Measurements from ENCODE around the gene DPP4.

DNA sequence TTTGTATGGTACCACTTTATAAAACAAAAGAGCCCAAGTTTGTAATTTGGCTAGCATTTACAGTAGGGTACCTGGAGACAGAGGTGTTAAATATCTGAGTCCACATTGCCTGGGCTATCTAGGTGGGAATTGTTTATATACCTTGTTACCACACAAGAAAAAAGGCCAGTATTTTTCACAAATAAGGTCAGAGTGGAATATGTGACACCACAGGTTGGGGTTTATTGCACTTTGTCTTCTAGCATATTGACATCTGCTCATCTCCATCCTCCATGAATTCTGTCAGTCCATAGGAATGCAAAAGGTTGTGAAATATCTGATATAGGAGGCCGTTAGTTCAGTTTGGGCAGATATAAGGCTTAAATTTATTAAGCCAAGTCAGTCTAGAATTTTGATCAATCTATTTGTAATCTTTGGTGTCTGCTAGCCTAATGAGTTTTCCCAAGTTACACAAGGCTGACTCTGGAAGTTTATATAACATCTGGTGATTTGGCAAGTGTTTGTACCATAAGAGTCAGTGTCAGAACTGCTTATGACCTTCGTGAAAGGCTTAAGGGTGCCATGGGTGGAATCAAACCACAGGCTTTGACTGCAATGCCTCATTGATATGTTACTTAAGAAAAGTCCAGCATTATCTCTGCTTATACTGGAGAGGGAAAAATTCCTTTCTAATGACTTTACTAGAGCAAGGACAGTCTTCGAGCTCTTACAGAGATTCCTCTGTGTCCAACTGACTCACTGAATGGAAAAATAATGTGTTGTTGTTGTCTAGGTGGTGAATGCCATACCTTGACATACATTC lies 11.3 kb upstream of the DPP4 start:
- TF ChIP-seq POLR2AphosphoS5 (IDR thresholded peaks at IDR 0.05) (no peak), POLR2A (IDR thresholded peaks at IDR 0.05) (no peak)
- TF ChIP-seq, protein P1, sequence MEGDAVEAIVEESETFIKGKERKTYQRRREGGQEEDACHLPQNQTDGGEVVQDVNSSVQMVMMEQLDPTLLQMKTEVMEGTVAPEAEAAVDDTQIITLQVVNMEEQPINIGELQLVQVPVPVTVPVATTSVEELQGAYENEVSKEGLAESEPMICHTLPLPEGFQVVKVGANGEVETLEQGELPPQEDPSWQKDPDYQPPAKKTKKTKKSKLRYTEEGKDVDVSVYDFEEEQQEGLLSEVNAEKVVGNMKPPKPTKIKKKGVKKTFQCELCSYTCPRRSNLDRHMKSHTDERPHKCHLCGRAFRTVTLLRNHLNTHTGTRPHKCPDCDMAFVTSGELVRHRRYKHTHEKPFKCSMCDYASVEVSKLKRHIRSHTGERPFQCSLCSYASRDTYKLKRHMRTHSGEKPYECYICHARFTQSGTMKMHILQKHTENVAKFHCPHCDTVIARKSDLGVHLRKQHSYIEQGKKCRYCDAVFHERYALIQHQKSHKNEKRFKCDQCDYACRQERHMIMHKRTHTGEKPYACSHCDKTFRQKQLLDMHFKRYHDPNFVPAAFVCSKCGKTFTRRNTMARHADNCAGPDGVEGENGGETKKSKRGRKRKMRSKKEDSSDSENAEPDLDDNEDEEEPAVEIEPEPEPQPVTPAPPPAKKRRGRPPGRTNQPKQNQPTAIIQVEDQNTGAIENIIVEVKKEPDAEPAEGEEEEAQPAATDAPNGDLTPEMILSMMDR (IDR thresholded peaks at IDR 0.05) = no peak
